GM18909 (cell line): ENCODE results near the gene FNBP1.

Experiments
- ATAC-seq: cut with Tn5 transposase; IDR thresholded peaks from one replicate; pipeline ENCODE4 v1.9.1; 2021; ENCODE audit warnings: mild to moderate bottlenecking; ENCODE audit not compliant: unreplicated experiment, poor library complexity

The FNBP1 gene

DNA sequence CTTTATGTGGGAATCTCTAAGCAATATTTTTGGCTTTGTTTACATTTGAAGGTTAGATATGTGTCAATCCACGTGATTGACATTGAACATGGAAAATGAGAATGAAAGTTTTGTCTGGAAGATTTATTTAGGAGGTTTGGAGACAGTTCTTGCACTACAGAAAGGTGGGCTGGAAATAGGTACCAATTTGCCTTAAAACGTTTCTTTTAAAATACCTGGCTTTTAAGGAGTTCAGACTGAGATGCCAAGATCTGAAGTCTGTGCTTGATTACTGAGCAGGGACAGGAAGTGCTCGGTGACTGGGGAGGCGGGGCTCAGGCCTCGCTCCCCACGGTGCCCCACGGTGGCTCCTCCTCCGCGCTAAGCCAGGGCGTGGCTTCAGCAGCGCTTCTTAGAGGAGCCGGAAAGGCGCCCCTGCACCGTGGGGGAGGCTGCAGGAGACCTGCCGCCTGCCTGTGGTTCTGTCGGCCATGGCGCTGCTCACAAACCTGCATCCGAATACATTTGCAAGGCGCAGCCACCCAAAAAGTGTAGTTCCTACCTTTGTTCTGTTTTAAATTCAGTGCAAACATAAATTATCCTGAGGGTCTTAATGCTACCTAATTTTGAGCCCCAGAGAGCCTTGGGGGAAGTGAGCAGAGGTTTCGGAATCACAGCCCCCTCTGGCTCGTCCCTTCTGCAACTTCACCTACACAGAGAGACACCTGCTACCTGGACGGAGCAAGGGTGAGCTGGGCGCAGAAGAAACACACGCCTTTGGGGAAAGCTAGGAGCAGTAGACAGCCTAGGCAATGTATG is 158.6 kb downstream of the FNBP1 start:
- ATAC-seq, result peak; percentile 46

DNA sequence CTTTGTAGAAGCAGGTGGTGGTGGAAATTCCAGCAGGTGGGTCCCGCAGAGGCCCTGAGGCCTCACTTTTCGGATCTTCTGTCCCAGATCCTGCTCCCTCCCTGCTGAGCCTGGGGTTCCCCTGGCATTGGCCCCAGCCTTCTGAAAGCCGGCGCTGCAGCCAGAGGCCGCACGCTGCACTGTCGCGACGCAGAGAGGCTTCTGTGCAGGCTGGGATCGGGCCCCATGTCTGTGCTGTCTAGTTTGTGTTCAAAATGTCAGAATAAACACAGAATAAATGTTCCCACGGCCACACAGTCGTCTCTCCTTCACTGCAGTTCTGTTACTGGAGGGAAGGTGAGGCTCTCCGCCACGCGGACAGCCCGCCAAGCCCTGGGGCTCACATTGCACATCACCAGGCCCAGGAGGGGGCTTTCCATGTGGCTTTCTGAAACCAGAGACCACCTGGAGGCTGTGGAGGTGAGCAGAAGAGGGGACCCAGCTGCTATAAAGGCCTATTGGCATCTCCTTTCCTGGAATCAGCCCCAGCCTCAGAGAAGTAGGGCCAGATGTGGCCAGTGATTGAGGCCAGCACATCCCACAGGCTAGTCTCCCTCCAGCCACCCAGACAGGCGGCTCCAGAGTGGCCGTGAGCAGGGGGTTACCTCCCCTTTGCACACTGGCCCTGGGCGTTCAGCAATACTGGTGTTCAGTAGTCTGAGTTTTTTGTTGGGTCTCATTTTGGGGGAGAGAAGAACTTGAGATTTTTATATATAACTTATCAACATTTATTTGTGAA is 161.3 kb downstream of the FNBP1 start:
- no peak for ATAC-seq

DNA sequence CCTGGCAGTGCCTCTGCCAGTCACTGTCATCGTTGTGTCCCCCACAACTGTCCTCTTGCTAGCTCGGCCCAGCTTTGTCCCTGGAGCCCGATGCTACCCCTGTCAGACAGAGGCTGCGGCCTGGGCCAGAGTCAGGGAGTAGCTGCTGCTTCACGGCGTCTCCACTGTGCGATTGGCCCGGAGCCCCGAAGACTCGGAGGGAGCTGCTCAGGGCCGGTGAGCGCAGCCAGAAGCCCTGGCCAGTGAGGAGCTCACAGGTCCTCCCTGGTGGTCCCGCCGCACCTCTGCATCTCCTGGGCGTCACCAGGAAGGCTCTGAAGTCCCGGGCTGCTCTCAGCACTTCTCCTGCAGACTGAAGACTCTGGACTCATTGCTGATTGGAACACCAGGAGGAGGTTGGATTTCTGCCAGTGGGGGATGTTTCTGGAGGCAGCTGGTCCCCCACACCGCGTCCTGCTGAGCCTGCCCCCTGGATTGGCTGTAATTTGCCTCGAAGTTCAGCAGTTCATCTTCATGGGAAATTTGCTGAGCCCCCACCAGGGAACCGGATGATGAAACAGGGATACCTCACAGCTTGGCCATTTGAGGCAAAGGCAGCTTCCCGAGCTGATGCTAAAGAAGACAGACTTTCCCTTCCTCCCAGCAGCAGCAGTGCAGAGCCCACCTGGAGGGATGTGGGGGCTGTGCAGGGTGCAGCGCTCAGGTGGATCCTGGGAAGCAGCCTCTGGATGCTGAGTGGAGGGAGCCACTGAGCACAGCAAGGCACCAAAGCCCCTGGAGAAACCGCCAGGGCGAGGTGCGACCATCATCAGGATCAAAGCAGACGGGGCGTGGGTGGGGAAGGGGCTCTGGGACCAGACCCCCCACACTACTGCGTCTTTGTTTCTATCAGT is 162.1 kb downstream of the FNBP1 start:
- ATAC-seq, result no peak

GRCh38 chr9:129879991-129880653 is 162.9 kb downstream of the FNBP1 start:
- ATAC-seq, result no peak

GRCh38 chr9:129879103-129879699 is 163.8 kb downstream of the FNBP1 start:
- no peak for ATAC-seq

GRCh38 chr9:129878291-129878690 is 164.7 kb downstream of the FNBP1 start:
- no peak for ATAC-seq

DNA sequence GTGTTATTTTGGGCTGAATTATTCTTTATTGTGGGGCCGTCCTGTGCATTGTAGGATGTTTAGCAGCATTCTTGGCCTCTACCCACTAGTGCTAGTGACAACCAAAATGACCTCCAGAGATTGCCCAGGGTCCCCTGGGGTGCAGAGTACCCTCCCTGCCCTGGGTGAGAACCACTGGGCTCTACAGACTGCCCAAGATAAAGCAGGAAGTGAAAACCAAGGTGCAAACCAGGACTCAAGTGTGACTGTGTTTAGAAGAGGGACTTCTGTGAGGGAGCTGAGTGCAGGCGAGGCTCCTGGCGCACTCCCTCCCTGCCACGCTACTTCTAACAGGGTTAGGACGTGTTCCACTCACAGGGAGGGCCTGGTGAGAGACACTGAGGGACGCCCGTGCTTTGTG is 166.2 kb downstream of the FNBP1 start:
- no peak for ATAC-seq

GRCh38 chr9:129875687-129876395 is 167.1 kb downstream of the FNBP1 start:
- ATAC-seq, result no peak

DNA sequence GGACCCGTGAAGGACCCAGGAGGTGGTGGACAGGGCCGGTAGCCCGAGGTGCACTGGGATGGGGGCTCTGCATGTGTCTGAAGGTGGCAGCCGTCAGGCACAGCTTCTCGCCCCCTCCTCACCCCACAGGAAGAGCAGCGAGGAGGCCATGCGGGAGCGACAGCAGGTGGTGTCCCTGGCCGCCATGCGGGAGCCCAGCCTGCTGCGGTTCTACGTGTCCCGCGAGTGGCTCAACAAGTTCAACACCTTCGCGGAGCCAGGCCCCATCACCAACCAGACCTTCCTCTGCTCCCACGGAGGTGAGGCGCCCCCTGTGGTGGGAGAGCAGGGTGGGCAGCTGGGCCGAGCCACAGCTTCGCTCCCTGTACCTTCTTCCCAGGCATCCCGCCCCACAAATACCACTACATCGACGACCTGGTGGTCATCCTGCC is 167.8 kb downstream of the FNBP1 start:
- no peak for ATAC-seq

DNA sequence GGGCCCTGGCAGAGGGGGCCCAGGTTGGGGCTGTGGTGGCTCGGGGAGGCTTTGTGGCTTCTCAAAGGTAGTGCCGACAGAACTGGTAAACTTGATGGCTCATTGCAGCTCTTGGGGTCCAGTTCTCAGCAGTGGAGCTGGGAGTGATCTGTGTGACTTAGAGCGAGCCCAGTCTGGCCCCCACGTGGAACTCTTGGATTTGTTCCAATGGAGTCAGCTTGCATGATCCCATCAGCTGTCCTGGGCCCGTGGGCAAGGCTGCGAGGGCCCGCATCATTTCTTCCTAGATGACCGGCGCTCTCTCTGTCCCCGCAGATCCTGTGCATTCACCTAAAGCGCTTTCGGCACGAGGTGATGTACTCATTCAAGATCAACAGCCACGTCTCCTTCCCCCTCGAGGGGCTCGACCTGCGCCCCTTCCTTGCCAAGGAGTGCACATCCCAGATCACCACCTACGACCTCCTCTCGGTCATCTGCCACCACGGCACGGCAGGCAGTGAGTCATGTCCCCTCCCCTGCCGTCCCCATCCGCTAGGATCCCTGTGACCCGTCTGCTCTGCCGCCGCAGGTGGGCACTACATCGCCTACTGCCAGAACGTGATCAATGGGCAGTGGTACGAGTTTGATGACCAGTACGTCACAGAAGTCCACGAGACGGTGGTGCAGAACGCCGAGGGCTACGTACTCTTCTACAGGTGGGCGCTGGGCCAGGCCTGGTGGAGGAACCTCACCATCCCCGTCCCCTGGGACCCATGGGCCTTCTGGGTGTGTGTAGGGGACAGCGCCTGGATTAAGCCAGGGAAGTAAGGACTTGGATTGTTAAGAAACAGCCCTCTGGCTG is 168.5 kb downstream of the FNBP1 start:
- ATAC-seq, result no peak

DNA sequence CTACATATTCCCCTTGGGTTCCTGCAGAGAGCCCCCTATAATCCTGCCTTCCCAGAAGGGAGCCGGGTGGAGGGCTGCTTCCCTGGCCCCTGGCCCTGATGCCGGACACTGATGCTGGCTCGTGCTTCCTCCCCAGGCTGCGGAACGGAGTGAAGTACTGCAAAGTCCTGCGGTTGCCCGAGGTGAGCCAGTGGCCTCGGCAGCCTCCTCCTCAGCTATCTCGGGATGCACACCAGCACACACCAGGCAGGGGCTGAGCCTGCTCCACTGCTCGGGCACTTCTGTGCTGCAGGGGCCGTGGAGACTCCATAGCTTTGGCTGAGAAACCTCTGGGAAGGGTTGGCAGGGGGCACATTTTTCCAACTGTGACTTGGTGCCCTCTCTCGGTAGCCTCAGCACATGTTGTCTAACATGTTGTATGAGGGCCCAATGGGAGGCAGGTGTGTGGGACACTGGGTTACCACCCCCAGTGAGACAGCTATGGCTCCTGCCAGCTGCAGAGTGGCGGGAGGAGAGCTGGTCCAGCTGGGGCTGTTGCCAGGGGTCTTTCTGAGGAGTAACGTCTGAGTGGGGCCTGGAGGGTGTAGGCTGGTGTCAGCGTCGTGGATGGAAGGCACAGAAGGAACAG is 169.3 kb downstream of the FNBP1 start:
- ATAC-seq, result no peak

GRCh38 chr9:129871046-129871445 is 171.9 kb downstream of the FNBP1 start:
- no peak for ATAC-seq

DNA sequence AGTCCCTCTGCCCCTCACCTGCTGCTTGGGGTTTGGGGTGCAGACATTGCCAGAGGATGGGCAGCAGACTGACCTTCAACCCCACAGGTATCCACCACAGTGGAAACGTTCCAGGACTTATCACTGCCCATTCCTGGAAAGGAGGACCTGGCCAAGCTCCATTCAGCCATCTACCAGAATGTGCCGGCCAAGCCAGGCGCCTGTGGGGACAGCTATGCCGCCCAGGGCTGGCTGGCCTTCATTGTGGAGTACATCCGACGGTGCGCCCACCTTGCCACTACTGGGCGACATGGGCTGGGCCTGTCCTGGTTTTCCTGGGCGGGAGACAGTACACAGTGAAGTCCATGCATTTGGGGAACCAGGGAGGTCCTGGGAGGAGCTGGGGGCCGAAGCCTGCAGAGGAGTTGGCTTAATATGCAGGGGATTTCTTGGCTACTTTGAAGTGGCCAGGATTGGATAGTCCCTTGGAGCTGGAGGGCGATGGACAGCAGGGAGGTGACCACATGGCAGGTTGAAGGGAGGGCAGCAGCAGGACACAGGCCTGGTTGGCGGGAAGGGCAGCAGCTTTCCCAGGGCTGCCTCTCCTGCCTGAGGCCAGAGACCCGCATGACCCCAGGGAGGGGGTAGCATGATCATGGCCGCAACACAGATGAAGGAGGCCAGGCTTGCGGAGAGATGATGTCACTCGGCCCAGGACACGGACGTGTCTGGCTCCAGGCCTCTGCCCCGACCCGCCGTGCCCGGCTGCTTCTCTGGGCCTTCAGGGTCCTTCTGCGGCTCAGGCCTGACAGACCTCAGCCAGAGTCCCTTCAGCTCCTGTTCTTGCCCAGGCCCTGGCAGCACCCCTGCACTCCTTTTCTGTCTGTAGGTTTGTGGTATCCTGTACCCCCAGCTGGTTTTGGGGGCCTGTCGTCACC is 173.1 kb downstream of the FNBP1 start:
- no peak for ATAC-seq

GRCh38 chr9:129868872-129869486 is 174.0 kb downstream of the FNBP1 start:
- no peak for ATAC-seq

- ATAC-seq, result no peak
These were observed 174.7 kb downstream of the FNBP1 start for GRCh38 chr9:129868023-129868871.
